GM21717 (cell line): ENCODE measurements around the gene KIF3C.

Experiments
- ATAC-seq: cut with Tn5 transposase; IDR thresholded peaks from one replicate; pipeline ENCODE4 v1.9.1; 2021; ENCODE audit warnings: mild to moderate bottlenecking, moderate library complexity; ENCODE audit not compliant: unreplicated experiment

Gene KIF3C

GRCh38 chr2:25881764-25882163 lies 100.5 kb downstream of the KIF3C start:
- ATAC-seq, result no peak

GRCh38 chr2:25879133-25879730 lies 103.1 kb downstream of the KIF3C start:
- ATAC-seq, result no peak

GRCh38 chr2:25878361-25879132 lies 103.8 kb downstream of the KIF3C start, which contains the start of gene ASXL2:
ASXL2 (minus strand) TSS chr2:25878487; CDS start chr2:25878222, 265 bp downstream.
- peak; percentile 83 for ATAC-seq

GRCh38 chr2:25877431-25878360 lies 104.6 kb downstream of the KIF3C start:
- ATAC-seq, result peak; percentile 52
